ENCODE data around the gene RBM15B.
"Not testable (repeated sequence)": the region's sequence is repeated elsewhere in the genome, so short reads cannot be mapped to it uniquely, and the experiment has no call there.

The RBM15B gene

DNA sequence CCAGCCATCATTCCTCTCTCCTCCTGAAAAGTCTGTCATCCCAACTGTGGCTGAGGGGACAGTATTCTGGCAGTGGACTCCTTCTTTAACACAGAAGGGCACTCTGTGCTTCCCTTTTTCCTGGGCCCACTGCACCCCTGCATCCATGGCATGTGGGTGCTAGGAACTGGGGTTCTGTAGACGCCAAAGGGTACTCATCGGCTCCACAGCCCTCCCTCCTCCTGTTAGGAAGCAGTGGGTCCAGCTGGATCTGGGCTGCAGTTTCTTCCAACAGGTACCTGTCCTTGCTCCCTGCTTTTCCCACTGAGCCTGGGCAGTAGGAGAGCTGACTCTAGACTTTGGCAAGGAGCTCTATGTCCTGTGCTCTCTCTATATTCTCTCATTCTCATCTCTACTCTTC lies 12.4 kb upstream of the RBM15B start:
- DNase-seq = no peak

DNA sequence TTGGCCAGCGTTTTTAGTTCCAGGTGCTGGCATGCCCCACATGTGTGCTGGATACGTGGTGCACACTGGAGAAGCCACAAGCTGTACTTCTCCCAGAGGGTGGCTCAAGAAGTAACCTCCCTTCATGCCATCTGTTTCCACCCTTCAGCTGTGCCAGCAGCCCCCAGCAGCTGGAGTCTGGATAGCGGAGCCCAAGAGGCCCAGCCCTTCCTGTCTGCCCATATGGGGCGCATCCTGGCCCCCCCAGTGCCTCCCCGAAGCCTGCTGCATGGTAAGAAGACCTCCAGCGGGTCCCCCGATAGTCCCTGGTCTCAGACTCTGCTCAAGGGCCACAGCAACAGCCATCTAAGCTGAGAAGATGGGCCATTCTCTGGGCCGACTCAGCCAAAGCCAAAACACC lies 11.8 kb upstream of the RBM15B start:
- DNase-seq = peak; percentile 81 to 83

DNA sequence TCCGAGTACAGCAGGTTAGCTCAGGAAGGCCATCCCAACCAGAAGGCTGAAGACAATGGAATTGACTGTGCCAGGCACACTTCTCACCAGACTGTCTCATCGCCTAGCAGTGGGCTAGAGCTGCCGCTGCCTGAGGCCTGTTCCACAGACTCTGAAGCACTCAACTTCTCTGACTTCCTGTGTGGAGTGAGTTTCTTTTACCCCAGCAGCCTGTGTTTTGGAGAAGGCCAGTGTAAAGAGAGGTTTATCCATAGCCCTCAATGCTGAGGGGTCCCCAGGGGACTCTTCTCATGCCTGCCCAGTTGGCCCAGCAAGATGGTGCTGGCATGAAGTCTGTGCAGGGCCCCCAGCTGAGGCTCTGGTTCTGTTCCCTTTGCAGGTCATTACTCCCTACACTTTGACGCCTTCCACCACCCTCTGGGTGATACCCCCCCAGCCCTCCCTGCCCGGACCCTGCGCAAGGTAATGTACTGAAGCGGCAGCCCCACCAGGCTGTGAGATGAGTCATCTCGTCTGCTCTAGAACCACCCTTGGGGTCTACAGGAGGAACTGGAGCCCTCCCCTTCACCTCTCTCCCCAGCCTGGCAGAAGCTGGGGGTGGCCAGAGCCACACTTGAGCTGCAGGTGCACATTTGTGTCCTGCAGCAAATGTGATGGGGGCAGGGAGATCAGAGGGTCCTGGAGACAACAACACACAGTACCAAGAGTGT lies 11.2 kb upstream of the RBM15B start:
- peak; percentile 42 to 47 for DNase-seq

DNA sequence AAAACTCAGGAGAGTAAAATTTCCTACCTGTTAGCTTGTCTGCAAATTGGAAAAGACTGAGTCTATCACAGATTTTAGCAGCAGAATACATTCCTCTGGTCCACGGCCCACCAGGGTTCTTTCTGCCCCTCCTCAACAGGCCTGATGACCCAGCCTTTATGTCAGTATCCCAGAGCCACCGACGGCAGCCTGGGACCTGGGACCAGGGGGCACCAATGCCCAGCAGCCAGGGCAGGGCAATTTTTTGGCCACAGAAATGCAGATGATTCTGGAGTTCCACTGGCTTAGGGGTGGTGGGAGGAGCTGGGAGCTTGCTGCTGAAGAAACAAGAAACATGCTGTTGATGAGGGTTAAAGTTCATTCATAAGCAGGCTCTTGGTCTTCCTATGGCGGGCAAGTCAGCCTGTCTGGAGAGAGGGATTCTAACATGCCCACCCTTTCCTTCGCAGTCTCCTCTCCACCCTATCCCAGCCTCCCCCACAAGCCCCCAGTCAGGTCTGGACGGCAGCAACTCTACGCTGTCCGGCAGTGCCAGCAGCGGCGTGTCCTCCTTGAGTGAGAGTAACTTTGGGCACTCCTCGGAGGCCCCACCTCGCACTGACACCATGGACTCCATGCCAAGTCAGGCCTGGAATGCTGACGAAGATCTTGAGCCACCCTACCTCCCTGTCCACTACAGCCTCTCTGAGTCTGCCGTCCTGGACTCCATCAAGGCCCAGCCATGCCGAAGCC lies 10.3 kb upstream of the RBM15B start:
- DNase-seq = no peak

DNA sequence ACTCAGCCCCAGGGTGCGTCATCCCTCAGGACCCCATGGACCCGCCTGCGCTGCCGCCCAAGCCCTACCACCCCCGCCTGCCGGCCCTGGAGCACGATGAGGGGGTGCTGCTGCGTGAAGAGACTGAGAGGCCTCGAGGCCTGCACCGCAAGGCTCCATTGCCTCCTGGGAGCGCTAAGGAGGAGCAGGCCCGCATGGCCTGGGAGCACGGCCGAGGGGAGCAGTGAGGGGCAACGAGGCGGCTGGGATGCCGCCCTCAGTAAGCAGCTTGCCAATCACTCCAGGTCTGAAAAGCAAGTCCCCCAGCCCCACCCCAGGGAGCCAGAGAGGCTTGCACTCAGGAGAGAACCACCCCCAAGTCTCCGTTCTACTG lies 9.8 kb upstream of the RBM15B start:
- no peak for DNase-seq

DNA sequence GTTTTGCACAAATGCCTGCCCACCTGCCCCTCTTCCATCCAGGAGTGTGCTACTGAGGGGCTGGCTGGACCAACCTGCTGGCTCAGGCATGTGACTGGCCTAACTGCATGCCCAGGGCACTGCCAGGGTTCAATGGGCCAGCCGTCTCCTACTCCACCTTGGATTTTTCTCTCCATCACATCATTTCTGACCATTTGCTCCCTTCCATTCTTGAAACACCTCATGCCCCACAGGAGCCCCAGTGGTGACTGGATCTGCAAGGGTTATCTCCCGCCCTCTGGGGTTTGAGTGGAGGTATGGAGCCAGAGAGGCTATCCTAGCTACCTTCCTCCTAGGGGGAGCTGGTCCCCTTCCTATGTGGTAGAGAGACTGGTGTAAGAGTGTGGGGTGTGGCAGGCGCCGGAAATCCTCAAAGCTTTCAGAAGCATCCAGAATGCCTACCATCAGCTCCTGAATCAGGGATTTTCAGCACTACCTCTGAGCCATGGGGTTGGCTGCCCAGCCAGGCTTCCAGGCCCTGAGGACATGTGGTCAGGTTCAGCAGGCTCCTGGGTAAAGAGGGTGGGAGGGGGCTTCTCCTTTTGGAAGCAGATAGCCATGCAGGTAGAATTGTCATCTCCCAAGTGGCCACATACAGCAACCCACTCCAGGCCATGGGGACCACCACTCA lies 8.9 kb upstream of the RBM15B start:
- no peak for DNase-seq

DNA sequence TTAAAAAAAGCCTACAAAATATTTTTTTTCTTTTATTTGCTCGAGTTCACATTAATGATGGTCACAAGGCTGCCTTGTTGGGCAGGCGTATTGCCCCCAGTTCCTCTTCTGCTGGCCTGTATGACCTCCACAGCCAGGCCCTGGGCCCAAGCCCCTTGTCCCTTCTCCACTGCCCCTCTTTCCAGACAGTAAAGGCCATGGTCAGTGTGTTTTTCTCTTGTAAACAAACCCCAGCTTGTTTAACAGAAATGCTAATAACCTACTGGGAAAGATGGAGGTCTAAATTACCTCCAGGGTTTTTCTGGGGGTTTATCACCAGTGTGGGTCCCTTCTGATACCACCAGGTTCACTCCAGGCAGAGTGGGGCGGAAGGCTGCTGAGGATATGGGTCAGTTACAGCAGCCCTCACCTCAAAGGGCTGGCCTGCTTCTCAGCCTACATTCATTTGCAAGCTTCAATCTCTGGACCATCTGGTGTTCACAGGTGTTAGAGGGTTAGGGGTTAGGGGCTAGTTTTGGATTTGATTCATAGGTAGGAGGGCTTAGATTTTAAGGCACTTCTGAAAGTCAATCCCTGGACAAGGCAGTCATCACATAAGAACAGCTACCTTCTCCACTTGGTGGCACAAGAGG lies 8.0 kb upstream of the RBM15B start:
- no peak for DNase-seq

DNA sequence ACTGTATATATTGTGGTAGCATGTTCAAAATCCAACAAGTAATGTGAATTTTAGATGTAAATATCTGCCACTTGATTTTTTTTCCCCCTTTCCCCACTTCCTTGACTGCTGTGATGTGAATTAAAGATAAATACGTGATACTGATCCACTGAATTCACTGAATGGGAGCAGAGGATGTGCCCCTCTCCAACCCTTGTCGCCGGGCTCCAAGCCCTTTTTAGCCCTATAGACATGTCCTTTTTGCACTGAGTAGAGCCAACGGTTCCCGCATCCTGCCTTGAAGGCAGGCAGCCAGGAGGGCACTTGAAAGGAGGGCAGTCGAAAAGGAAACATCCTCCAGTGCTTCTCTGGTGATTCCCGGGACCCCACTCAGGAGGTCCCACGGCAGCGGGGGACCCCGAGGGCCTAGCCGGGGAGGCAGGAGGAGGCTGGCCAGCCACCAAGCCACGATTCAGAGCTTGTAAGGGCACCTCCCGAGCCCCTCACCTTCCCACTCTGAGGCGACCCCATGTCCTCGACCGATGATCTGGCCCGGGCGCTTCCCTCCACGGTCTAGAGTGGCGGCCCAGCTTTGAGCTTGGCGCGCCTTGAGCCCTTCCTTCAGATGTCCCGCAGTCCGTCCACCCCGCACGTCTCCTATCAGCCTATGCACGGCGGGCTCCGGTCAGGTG lies 6.9 kb upstream of the RBM15B start:
- peak in 1 of 2 experiments; percentile 34 for DNase-seq

DNA sequence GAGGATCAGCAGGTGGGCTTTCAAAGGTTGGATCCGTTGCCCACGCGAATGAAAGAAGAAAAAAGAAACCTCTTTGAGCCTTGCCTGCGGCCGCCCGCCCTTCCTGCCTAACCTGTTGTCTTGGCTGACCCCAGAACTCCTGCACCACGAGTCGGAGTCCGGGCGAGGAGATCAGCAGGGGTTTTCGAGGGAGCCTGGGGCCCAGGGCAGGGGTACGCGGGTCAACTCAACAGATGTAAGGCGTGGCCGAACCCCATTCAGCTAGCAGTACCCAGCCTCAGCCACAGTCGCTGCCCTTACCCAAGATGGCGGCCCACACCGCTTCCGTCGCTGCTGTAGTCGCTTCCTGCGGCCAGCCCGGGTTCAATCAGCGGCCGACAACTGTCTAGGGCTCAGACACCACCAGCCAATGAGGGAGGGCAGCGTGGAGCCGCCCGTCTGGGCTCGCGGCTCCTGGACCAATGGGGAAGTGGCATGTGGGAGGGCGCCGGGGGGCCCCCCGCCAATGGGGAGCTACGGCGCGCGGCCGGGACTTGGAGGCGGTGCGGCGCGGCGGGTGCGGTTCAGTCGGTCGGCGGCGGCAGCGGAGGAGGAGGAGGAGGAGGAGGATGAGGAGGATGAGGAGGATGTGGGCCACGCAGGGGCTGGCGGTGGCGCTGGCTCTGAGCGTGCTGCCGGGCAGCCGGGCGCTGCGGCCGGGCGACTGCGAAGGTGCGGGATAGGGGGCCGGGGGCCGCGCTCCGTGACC lies 6.2 kb upstream of the RBM15B start, which contains the start of gene MANF:
TSS of gene MANF (plus strand) at position 566 of the 748 bp plus-strand sequence. CDS start at position 618, 52 bp downstream.
- DNase-seq = peak; percentile 97 to 98

DNA sequence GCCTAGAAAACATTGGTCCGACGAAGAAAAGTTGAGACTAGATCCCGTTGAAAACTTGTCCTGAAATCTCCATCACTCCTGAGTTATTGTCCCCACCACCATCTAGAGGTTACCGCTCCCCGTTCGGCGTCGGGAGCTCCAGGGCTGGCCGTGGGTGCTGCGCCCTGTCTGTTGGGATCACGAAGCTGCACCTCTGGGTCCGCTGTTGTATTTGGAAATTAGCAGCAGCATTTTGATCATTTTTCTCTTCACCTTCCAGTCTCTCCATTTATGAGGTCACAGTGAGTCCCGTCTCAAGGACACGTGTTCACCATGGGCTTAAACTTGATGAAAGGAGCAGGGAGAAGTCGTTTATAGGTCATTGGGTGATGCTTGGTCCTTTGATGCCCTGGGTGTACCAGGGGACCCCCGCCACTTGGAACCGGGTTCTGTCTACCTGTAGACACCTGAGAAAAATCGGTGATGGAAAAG lies 5.4 kb upstream of the RBM15B start:
- no peak for DNase-seq

DNA sequence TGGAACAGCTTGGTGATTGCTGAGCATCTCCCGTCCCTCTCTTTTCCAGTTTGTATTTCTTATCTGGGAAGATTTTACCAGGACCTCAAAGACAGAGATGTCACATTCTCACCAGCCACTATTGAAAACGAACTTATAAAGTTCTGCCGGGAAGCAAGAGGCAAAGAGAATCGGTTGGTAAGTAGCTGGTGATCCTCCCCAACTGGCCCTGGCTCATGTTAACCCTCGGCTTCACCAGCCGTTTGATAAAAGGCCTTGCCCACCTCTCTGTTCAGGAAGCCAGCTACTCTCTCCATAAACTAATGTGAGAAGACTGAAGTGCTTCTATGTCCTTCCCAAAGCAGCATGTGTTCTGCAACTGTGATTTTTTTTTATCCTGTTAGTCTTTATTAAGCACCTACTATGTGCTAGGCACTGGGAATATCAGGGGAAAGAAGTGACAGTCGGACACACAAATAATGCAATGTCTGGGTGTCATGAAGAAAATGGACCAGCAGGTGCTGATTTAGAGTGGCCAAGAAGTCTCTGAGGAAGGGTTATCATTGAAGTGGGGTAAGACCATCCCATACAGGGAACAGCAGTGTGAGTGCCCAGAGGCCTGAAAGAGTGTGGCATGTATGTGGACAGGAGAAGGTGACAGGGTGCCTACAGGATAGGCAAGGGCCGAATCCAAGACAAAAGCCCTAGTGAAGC lies 4.8 kb upstream of the RBM15B start:
- peak in 1 of 2 experiments; percentile 27 for DNase-seq

DNA sequence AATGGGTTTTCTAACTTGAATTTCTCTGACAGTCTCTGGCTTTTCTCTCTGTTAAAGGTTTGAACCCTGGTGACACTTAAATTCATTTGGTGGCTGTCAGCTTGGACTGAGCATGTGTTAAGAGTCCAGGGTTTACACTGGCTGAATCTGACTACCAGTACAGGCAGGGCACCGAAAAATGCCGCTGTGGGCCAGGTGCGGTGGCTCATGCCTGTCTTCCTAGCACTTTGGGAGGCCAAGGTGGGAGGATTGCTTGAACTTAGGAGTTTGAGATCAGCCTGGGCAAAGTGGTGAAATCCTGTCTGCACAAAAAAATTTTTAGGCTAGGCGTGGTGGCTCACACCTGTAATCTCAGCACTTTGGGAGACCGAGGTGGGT lies 4.2 kb upstream of the RBM15B start:
- DNase-seq = no peak

DNA sequence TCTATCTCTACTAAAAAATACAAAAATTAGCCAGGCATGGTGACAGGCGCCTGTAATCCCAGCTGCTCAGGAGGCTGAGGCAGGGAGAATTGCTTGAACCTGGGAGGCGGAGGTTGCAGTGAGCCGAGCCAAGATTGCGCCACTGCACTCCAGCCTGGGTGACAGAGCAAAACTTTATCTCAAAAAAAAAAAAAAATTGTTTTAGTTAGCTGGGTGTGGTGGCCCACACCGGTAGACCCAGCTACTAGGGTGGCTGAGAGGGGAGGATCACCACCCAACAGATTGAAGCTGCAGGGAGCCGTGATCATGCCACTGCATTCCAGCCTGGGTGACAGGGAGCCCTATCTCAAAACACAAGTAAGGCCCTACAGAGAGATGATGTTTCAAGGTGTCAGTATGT lies 3.8 kb upstream of the RBM15B start:
- not testable (repeated sequence) for DNase-seq

DNA sequence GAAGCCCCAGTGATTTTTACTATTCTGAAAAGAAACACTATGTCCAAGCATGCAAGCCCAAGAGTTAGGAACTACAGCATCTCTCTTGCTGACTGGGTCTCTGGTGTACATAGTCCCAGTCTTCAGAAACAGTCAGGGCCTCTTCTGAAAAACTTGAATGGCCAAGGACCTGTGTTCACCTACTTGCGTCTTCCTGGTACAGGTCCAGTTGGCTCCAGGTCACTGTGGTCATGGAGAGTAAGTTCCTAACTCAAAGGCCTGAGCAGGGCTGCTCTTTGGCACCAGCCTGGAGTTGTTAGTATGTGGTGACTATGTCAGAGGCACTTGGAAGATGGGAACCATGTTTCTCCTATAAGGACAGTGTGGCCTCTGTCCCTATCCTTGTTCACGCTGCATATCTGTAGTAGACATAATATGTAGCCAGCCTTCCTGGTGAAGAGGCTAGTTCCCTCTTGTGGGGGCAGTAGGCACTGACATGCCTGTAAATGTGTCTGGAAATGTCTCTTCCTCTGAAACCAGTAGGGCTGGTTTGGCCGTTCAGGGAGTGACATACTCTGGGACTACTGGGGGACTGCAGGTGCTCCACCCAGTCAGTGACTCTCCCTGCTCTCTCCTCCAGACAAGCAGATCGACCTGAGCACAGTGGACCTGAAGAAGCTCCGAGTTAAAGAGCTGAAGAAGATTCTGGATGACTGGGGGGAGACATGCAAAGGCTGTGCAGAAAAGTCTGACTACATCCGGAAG lies 2.6 kb upstream of the RBM15B start:
- peak; percentile 65 to 78 for DNase-seq

DNA sequence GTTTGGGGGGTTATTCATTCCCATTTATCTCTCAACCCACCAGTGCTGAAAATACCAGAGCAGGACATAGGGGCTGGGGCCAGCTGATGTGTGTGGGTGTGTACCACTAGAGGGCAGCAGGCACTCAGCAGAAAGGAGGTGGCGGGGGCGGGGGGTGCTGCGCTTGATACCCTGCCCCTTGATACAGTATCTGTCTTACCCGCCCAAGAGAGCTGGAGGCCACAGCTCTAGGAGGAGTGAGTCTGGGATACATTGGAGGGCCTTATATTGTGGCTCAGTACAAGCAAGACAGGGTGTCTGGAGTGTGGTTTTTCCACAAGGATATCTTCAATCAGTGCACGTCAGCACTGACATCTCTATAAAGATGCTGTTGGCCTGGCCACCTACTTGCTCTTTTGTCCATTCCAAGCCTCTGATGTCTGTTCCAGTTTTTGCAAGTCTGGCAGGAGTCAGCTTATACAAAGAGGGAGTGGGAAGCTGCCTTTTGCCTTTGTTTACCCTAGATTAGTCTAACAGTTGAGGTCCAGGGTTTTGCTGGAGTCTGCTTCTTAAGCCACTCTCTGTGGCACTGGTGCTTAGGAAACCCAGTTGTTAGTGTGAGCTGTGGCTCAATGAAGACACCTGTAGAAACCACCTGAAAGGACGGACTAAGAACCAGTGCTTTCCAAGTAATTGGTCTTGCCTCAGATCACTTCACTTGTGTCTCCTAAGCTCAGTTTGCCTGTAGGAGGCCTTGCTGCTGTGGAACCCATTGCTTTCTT lies 1.5 kb upstream of the RBM15B start:
- DNase-seq = peak; percentile 51 to 59

DNA sequence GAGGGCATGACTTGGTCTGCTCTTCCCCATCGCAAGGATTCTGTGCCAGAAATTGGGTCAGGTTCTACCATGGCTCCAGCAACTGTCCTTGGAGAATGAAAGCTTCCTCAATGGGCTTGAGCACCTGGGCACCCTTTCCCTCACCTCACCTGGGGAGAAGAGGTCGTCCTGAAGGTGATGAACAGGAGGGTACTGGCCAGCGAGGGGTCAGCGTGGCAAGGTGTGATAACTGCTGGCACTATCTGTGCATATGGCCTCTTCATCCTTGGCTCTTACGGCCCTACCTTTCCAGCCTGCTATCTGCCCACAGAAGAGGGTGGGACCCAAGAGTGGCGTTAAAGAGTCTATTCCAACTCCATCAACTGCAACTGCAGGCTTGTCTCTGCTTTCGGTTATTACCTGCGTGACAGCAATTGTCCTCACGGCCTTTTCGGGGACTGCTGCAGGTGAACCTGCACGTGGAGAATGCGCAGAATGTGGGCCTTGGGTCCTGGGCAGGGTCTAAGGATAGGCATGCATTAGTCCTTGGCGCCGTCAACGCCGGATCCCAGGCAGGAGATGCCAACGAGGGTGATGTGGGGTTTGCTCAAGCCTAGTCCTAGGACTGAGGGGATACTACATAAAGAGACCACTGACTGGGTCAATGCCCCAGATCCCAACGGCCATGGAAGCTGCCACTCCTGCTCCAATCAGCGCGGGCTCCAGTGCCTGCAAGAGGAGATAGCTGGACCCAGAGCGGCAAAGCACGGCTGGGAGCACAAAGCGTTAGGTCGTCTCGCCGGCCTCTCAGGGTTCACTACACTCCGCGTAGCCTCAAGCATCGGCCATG lies 625 bp upstream of the RBM15B start:
- DNase-seq = no peak

DNA sequence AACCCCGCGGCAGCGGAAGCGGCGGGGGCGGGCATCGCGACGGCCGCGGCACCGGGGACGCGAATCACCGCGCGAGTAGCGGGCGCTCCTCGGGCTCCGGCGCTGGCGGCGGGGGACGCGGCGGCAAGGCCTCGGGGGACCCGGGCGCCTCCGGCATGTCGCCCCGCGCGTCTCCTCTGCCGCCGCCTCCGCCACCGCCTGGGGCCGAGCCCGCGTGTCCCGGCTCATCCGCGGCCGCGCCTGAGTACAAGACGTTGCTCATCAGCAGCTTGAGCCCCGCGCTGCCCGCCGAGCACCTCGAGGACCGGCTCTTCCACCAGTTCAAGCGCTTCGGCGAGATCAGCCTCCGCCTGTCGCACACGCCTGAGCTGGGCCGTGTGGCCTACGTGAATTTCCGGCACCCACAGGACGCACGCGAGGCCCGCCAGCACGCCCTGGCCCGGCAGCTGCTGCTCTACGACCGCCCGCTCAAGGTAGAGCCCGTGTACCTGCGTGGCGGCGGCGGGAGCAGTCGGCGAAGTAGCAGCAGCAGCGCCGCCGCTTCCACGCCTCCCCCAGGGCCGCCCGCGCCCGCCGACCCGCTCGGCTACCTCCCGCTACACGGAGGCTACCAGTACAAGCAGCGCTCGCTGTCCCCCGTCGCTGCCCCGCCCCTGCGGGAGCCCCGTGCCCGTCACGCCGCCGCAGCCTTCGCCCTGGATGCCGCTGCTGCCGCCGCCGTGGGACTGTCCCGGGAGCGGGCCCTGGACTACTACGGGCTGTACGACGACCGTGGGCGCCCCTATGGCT lies 675 bp downstream of the RBM15B start:
- no peak for DNase-seq

Measured in Kasumi-1 (cell line).